HG02623 (cell line): Measurements from ENCODE around the gene RTN4.

Source experiments
- ATAC-seq: cut with Tn5 transposase; IDR thresholded peaks from one replicate; pipeline ENCODE4 v1.9.1; 2021; ENCODE audit warnings: moderate library complexity; ENCODE audit not compliant: unreplicated experiment

Gene RTN4

GRCh38 chr2:55043841-55044240, 6.4 kb downstream of the RTN4 start:
- no peak for ATAC-seq

GRCh38 chr2:55038428-55038827, 11.8 kb downstream of the RTN4 start:
- ATAC-seq: no peak

- no peak for ATAC-seq
These were observed 14.5 kb downstream of the RTN4 start for GRCh38 chr2:55035716-55036115.

GRCh38 chr2:55033921-55034320, 16.3 kb downstream of the RTN4 start:
- ATAC-seq: no peak

- ATAC-seq: peak; percentile 95
These were observed 17.0 kb downstream of the RTN4 start for GRCh38 chr2:55033076-55033742.

- no peak for ATAC-seq
These were observed 18.7 kb downstream of the RTN4 start for GRCh38 chr2:55031505-55031904.

GRCh38 chr2:55030766-55031165, 19.5 kb downstream of the RTN4 start:
- no peak for ATAC-seq

GRCh38 chr2:55029098-55029497, 21.2 kb downstream of the RTN4 start:
- no peak for ATAC-seq

- no peak for ATAC-seq
These were observed 23.0 kb downstream of the RTN4 start for GRCh38 chr2:55027226-55027625.

- ATAC-seq: no peak
These were observed 24.0 kb downstream of the RTN4 start for GRCh38 chr2:55026202-55026601.

GRCh38 chr2:55025627-55026026, 24.6 kb downstream of the RTN4 start:
- ATAC-seq: no peak

GRCh38 chr2:55025082-55025481, 25.2 kb downstream of the RTN4 start:
- no peak for ATAC-seq

GRCh38 chr2:55022476-55022875, 27.8 kb downstream of the RTN4 start:
- no peak for ATAC-seq

GRCh38 chr2:55019526-55020258, 30.6 kb downstream of the RTN4 start:
- ATAC-seq: no peak

- no peak for ATAC-seq
These were observed 31.6 kb downstream of the RTN4 start for GRCh38 chr2:55018619-55019018.

- ATAC-seq: no peak
These were observed 32.4 kb downstream of the RTN4 start for GRCh38 chr2:55017880-55018279.

- no peak for ATAC-seq
These were observed 32.8 kb downstream of the RTN4 start for GRCh38 chr2:55017428-55017827.

GRCh38 chr2:55014962-55015939, 35.0 kb downstream of the RTN4 start:
- ATAC-seq: no peak

- no peak for ATAC-seq
These were observed 36.3 kb downstream of the RTN4 start for GRCh38 chr2:55013936-55014335.

- no peak for ATAC-seq
These were observed 37.4 kb downstream of the RTN4 start for GRCh38 chr2:55012672-55013484.
